ENCODE measurements around the gene SUPT3H.
A peak's percentile ranks its signal among the peaks of the same experiment; 100 is the strongest.
"Not testable (repeated sequence)": the region's sequence is repeated elsewhere in the genome, so short reads cannot be mapped to it uniquely, and the experiment has no call there.

SUPT3H gene

DNA sequence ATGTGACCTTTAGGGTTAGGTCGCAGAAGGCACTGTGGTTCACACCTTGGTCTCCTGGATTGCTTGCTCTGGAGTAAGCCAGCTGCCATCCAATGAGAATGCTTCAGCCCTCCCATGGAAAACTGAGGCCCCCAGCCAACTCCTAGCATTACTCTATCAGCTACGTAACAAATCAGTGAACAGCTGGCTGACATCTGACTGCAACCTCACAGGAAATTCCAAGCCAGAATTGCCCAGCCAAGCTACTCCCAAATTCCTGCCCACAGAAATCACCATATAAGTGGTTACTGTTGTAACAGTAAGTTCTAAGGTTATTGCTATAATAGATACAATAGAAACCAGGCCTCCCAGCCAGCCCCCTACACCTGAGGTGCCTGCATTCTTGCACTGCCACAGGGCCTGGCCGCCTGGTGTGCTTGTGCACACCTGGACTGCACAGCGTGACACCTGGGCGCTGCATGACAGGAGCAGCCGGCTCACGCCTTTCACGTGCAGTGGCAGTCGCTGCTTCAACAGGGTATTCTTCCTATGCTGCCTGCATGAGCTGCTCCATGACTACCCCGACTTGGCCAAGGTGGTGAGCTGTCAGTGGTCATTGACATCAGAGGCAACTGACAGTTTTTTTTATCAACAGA lies 479.3 kb downstream of the SUPT3H start:
- DNase-seq (ENCODE audit: insufficient read length, low spot score) (no peak), FAIRE-seq (no peak)
- TF ChIP-seq POU2F2 (IDR thresholded peaks at IDR 0.05; ENCODE audit: low read depth, low read length), result no peak
- no peak for TF ChIP-seq POLR2AphosphoS5 (IDR thresholded peaks at IDR 0.05; ENCODE audit: low read depth, low read length)
- no peak for TF ChIP-seq PAX5 (IDR thresholded peaks at IDR 0.05; ENCODE audit: insufficient read depth, low read length, severe bottlenecking)
- no peak for TF ChIP-seq TAF1 (IDR thresholded peaks at IDR 0.05; ENCODE audit: low read depth, low read length)
- TF ChIP-seq POLR2A (IDR thresholded peaks at IDR 0.05; ENCODE audit: low read depth, low read length), result no peak
- no peak for TF ChIP-seq SPI1 (IDR thresholded peaks at IDR 0.05; ENCODE audit: low read depth, low read length)

DNA sequence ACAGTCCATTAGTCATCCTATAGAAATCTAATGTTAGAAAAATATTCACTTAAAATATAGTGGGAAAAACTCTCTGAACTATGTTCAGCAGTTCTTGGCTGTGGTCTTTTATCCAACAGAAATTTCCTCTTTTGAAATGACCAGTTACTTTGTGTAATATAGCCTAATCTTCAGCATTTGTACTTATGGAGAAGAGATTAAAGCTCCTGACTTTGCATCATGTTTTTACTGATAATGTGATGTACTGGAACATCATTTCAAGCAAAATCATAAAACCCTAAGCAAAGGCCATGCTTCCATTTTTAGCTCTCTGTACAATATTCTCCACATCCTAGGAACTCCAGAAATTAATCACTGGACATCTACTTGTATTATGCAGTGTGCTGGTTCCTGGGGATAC lies 480.4 kb downstream of the SUPT3H start:
- TF ChIP-seq POU2F2 (IDR thresholded peaks at IDR 0.05; ENCODE audit: low read depth, low read length) (no peak), TAF1 (IDR thresholded peaks at IDR 0.05; ENCODE audit: low read depth, low read length) (no peak), PAX5 (IDR thresholded peaks at IDR 0.05; ENCODE audit: insufficient read depth, low read length, severe bottlenecking) (no peak), POLR2A (IDR thresholded peaks at IDR 0.05; ENCODE audit: low read depth, low read length) (no peak), POLR2AphosphoS5 (IDR thresholded peaks at IDR 0.05; ENCODE audit: low read depth, low read length) (no peak), SPI1 (IDR thresholded peaks at IDR 0.05; ENCODE audit: low read depth, low read length) (no peak)
- FAIRE-seq (no peak), DNase-seq (ENCODE audit: insufficient read length, low spot score) (no peak)

DNA sequence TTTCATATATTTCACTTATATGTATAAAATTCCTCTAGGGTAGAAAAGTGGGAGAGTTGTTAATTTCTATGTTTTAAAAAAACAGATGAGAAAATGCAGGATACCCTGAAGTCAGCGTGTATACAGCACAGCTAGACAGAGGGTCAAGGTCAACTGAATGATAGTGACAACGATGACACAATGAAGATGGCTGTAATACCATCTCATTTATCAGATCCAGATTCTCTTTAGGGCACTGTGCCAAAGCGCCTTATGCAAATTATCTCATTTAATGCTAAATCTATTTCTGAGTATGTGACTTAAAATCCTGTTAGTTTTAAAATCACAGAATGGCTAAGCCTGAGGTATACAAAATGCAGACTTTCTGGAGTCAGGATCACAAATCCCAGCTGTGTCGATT lies 481.0 kb downstream of the SUPT3H start:
- no peak for TF ChIP-seq TAF1 (IDR thresholded peaks at IDR 0.05; ENCODE audit: low read depth, low read length)
- DNase-seq (ENCODE audit: insufficient read length, low spot score) (no peak), FAIRE-seq (no peak)

DNA sequence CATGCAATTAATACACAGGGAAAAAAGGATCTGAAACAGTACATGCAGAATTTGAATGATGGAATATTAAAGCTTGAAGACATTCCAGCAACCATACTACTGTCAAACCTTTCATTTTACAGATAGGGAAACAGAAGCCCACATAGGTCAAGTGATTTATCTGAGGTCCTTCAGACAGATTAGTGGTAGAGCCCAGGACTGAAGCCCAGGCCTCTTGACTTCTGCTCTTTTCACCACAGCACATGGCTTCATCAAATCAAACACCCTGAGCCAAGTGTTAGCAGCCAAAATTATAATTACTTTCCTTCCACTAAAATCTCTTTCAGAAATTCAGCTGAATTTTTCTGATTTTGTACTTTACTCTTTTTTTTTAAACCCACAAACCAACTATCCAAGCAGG lies 485.2 kb downstream of the SUPT3H start:
- DNase-seq (ENCODE audit: insufficient read length, low spot score), result no peak
- FAIRE-seq, result no peak
- no peak for TF ChIP-seq POLR2AphosphoS5 (IDR thresholded peaks at IDR 0.05; ENCODE audit: low read depth, low read length)
- TF ChIP-seq POU2F2 (IDR thresholded peaks at IDR 0.05; ENCODE audit: low read depth, low read length), result no peak
- no peak for TF ChIP-seq SPI1 (IDR thresholded peaks at IDR 0.05; ENCODE audit: low read depth, low read length)
- TF ChIP-seq POLR2A (IDR thresholded peaks at IDR 0.05; ENCODE audit: low read depth, low read length), result no peak
- TF ChIP-seq TAF1 (IDR thresholded peaks at IDR 0.05; ENCODE audit: low read depth, low read length), result no peak
- no peak for TF ChIP-seq PAX5 (IDR thresholded peaks at IDR 0.05; ENCODE audit: insufficient read depth, low read length, severe bottlenecking)

DNA sequence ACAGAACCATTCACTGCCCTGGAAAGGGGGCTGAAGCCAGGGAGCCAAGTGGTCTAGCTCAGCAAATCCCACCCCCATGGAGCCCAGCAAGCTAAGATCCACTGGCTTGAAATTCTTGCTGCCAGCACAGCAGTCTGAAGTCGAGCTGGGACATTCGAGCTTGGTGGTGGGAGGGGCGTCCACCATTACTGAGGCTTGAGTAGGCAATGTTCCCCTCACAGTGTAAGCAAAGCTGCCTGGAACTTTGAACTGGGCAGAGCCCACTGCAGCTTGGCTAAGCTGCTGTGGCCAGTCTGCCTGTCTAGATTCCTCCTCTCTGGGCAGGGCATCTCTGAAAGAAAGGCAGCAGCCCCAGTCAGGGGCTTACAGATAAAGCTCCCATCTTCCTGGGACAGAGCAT lies 498.7 kb downstream of the SUPT3H start:
- DNase-seq (ENCODE audit: insufficient read length, low spot score); FAIRE-seq: not testable (repeated sequence)

DNA sequence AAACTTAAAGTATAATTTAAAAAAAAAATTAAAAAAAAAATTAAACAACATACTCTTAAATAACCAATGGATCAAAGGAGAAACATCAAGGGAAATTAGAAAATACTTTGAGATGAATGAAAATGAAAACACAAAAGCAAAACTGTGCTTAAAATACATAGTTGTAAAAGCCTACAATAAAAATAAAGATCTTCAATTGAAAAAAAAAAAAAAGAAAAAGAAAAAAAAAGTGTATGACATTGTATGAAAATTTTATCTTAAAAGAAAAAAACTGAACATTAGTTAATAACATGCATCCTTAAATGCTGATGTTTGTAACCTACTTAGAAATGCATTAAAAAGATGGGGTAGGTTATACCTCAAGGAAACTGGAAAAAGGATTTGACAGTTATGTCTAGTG lies 501.1 kb downstream of the SUPT3H start:
- not testable (repeated sequence) for FAIRE-seq; DNase-seq (ENCODE audit: insufficient read length, low spot score)

DNA sequence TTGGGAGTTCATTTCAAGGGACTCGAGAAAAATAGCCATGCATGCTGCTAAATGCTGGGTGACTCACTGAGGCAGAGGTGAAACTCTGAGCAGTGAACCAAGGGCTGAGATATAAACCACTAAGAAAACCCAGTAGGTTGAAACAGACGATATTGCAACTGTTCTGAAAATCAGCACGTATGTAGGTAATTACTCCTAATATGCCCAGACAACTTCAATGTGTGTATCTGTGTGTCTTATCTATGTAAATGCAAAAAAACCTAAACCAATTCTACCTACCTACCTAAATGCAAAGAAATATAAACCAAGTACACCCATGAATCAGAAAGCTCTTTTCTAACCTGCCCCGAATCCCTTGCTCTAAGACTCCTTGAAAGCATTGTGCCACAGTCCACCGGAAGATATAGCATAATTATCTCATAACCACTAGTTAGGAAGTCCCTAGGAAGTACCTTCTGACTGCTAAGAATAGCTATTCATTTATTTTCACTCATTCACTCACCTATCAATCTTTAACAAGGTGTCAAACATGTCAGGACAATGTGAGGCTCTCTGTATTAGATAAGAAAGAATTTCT lies 508.3 kb downstream of the SUPT3H start:
- TF ChIP-seq SPI1 (IDR thresholded peaks at IDR 0.05; ENCODE audit: low read depth, low read length) (no peak), PAX5 (IDR thresholded peaks at IDR 0.05; ENCODE audit: insufficient read depth, low read length, severe bottlenecking) (no peak), TAF1 (IDR thresholded peaks at IDR 0.05; ENCODE audit: low read depth, low read length) (no peak), POU2F2 (IDR thresholded peaks at IDR 0.05; ENCODE audit: low read depth, low read length) (no peak), POLR2AphosphoS5 (IDR thresholded peaks at IDR 0.05; ENCODE audit: low read depth, low read length) (no peak), POLR2A (IDR thresholded peaks at IDR 0.05; ENCODE audit: low read depth, low read length) (no peak)
- FAIRE-seq, result peak; percentile 71
- DNase-seq (ENCODE audit: insufficient read length, low spot score), result peak; percentile 23

DNA sequence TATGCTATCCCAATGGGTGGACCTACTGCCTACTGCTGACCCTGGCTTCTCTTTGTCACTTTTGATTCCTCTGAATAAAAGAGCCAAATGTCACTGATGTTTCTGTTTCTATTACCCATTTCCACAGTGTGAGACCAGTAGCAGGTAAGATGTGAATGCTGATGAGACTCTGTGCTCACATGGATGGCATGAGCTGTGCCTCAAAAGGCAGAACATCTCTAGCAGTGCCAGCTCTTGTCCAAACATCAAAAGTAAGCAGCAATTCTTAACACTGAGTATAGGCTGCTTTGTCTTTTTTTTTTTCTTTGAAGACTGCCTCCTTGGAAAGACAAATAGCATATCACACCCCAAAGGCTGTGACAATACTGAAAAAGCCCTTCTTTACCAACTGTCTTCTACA lies 508.8 kb downstream of the SUPT3H start:
- DNase-seq (ENCODE audit: insufficient read length, low spot score) (no peak), FAIRE-seq (peak; percentile 16)
- TF ChIP-seq POU2F2 (IDR thresholded peaks at IDR 0.05; ENCODE audit: low read depth, low read length) (no peak), SPI1 (IDR thresholded peaks at IDR 0.05; ENCODE audit: low read depth, low read length) (no peak), TAF1 (IDR thresholded peaks at IDR 0.05; ENCODE audit: low read depth, low read length) (no peak), POLR2AphosphoS5 (IDR thresholded peaks at IDR 0.05; ENCODE audit: low read depth, low read length) (no peak), POLR2A (IDR thresholded peaks at IDR 0.05; ENCODE audit: low read depth, low read length) (no peak), PAX5 (IDR thresholded peaks at IDR 0.05; ENCODE audit: insufficient read depth, low read length, severe bottlenecking) (no peak)

DNA sequence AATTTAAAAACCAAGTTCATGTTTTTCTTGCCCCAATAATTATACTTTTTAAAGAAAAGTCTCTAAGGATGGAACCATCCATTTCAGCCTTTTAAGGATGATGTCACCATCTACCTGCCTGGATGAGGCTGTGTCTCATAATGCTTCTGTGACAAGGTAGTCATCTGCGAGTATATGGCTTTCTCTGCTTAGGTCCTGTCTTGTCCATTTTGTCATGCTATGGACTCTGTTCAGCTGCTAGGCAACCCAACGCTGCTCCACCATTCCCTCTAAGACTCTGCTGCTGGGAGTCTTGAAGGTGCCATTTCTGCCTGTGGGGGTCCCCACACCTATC lies 509.4 kb downstream of the SUPT3H start:
- DNase-seq (ENCODE audit: insufficient read length, low spot score) (peak; percentile 9), FAIRE-seq (peak; percentile 33)
- TF ChIP-seq TAF1 (IDR thresholded peaks at IDR 0.05; ENCODE audit: low read depth, low read length) (no peak), POLR2AphosphoS5 (IDR thresholded peaks at IDR 0.05; ENCODE audit: low read depth, low read length) (no peak), PAX5 (IDR thresholded peaks at IDR 0.05; ENCODE audit: insufficient read depth, low read length, severe bottlenecking) (no peak), POU2F2 (IDR thresholded peaks at IDR 0.05; ENCODE audit: low read depth, low read length) (no peak), SPI1 (IDR thresholded peaks at IDR 0.05; ENCODE audit: low read depth, low read length) (no peak), POLR2A (IDR thresholded peaks at IDR 0.05; ENCODE audit: low read depth, low read length) (no peak)

DNA sequence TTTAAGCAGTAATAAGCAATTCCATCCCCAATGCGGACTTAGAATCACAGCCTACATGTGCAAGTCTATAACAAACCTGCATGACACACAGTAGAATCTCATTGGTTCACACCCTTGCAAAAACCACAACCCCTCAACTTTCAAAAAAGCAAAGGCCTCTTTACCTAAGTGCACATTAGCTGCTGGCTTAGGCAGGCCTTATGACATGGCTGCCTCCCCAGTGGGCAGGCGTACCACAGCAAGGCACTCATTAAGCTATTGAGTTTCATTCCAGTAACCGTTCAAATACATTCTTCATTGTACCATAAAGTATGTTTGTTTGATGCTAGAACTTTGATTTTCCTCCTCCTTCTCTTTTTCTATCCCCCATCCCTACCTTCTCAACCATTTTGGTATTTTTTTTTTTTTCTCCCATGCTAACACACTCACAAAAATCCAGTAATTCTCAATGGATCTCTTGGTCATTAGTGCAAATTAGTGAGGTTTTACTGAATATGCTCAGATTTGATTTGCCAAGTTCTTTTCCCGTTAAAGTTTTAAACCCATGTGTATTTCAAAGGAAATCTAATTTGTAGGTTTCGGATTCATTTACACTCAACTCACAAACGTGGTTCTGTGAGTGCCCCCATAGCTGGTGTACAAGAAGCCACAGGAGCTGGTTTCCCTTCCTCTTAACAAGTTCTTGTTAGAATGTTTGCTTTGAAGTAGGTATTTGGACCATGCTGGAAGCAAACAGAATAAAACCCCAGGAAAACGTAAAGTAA lies 510.0 kb downstream of the SUPT3H start:
- TF ChIP-seq POU2F2 (IDR thresholded peaks at IDR 0.05; ENCODE audit: low read depth, low read length) (no peak), SPI1 (IDR thresholded peaks at IDR 0.05; ENCODE audit: low read depth, low read length) (peak; percentile 95)
- peak; percentile 14 for DNase-seq (ENCODE audit: insufficient read length, low spot score)

DNA sequence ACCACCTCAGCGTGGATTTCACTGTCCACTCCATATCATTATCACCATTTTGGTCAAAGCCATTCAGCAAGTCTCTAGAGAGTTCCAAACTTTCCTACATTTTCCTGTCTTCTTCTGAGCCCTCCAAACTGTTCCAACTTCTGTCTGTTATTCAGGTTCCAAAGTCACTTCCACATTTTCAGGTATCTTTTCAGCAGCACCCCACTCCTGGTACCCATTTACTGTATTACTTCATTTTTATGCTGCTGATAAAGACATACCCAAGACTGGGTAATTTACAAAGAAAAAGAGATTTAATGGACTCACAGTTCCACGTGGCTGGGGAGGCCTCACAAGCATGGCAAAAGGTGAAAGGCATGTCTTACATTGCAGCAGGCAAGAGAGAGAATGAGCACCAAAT lies 512.5 kb downstream of the SUPT3H start:
- not testable (repeated sequence) for FAIRE-seq; DNase-seq (ENCODE audit: insufficient read length, low spot score)

More for the DNA sequence above, 510.0 kb downstream of the SUPT3H start:
- peak; percentile 47 for FAIRE-seq
